HepG2 (cell line): Measurements from ENCODE around the gene NEBL. TPM values are rescaled to one million over a fixed set of nuclear protein-coding genes. Genes with fewer than 3 reads are reported as not detected.

Experiments used
- ATAC-seq: fragments of 200-7000 bp; cut with Tn5 transposase; 3 replicates; pipeline ENCODE4 v1.9.1; 2020; ENCODE audit warnings: mild to moderate bottlenecking, moderate library complexity
- BruUV-seq: library from RNA; stranded (reverse); fragments of 400-500 nt; replicated peaks from 2 replicates; lab custom pipeline; 2021; lab: Mats Ljungman, UMichigan
- CTCF ChIA-PET: fragments of 300-600 bp; formaldehyde crosslinking; extraction: SDS; loops from one replicate; lab custom pipeline; 2021; ENCODE audit warnings: low total read pairs, inconsistent platforms, low intra/inter-chr PET ratio; lab: Yijun Ruan, JAX
- POLR2A ChIA-PET: fragments of 350-600 bp; sonication (Branson Sonifier 250); formaldehyde crosslinking; loops from one replicate; lab custom pipeline; 2020; ENCODE audit warnings: antibody characterized with exemption, inconsistent platforms; lab: Yijun Ruan, JAX
- DNase-seq: peaks from one replicate; pipeline ENCODE4 v3.0.0-alpha.2; 2015; ENCODE audit warnings: low spot score
- FAIRE-seq: peaks from 3 replicates; lab custom pipeline; 2011; peaks lifted over from hg19 to GRCh38; lab: Jason Lieb, UNC
- H2AFZ ChIP-seq: one replicate; pipeline ENCODE4 v1.6.1; 2011; ENCODE audit warnings: low read length, inconsistent platforms
- H3K27ac ChIP-seq: fragments of 300-600 bp; 3 replicates; pipeline ENCODE4 v1.8.0; 2011; ENCODE audit warnings: mixed run types, mild to moderate bottlenecking, mixed read lengths, low read length, inconsistent platforms; ENCODE audit not compliant: insufficient read depth; ENCODE audit errors: extremely low read length
- H3K27me3 ChIP-seq, 2 experiments: fragments of 200-600 bp in 1 of 2; 2 replicates in 1 of 2; 3 replicates in 1 of 2; pipeline versions ENCODE4 v1.6.0 to v1.8.0; 2011; ENCODE audit warnings: low read length in 2 of 2, mild to moderate bottlenecking in 2 of 2, moderate library complexity in 2 of 2, inconsistent platforms in 1 of 2; ENCODE audit not compliant: insufficient read depth in 2 of 2, control insufficient read depth in 1 of 2
- H3K36me3 ChIP-seq, 2 experiments: fragments of 200-600 bp in 1 of 2; replicated peaks in 1 of 2; 2 replicates in 1 of 2; 3 replicates in 1 of 2; pipeline versions ENCODE4 v1.5.1 to v1.8.0; 2011; ENCODE audit warnings: low read length in 2 of 2, inconsistent platforms in 1 of 2; ENCODE audit not compliant: insufficient read depth in 2 of 2, control insufficient read depth in 1 of 2
- H3K4me1 ChIP-seq: 2 replicates; pipeline ENCODE4 v1.5.1; 2012; ENCODE audit warnings: low read length, inconsistent platforms; ENCODE audit not compliant: insufficient read depth
- H3K4me2 ChIP-seq: 2 replicates; pipeline ENCODE4 v1.6.0; 2011; ENCODE audit warnings: low read depth, low read length, inconsistent platforms
- H3K4me3 ChIP-seq, 3 experiments: fragments of 200-600 bp in 1 of 3; sonication (generic), shearing (Covaris generic) in 1 of 3; replicated peaks in 1 of 3; 2 replicates each; pipeline ENCODE4 v1.5.1; 2011 to 2016; ENCODE audit warnings: low read length in 3 of 3, inconsistent platforms in 2 of 3, low read depth in 2 of 3, mild to moderate bottlenecking in 2 of 3, control low read depth in 1 of 3, mixed read lengths in 1 of 3; ENCODE audit not compliant: insufficient read depth in 1 of 3
- H3K79me2 ChIP-seq: one replicate; pipeline ENCODE4 v1.6.1; 2011; ENCODE audit warnings: low read length, inconsistent platforms; ENCODE audit not compliant: insufficient read depth
- H3K9ac ChIP-seq: 2 replicates; pipeline ENCODE4 v1.6.0; 2011; ENCODE audit warnings: mild to moderate bottlenecking, low read depth, low read length, inconsistent platforms; ENCODE audit not compliant: insufficient read depth
- H3K9me3 ChIP-seq: 2 replicates; pipeline ENCODE4 v1.5.1; 2012; ENCODE audit warnings: mild to moderate bottlenecking, low read length
- H4K20me1 ChIP-seq: 2 replicates; pipeline ENCODE4 v1.6.0; 2011; ENCODE audit warnings: inconsistent platforms, mild to moderate bottlenecking, low read length, moderate library complexity; ENCODE audit not compliant: insufficient read depth
- ARID2 ChIP-seq: sonication (generic); formaldehyde crosslinking; IDR thresholded peaks from 2 replicates; pipeline ENCODE4 v1.8.1; 2022; ENCODE audit warnings: mild to moderate bottlenecking, missing genetic modification reagents, borderline replicate concordance
- DMTF1 ChIP-seq: sonication (generic); formaldehyde crosslinking; IDR thresholded peaks from 2 replicates; pipeline ENCODE4 v1.4.0; 2020; ENCODE audit warnings: mild to moderate bottlenecking, missing genetic modification reagents
- KLF15 ChIP-seq: sonication (generic); formaldehyde crosslinking; IDR thresholded peaks from 2 replicates; pipeline ENCODE4 v1.8.1; 2023; ENCODE audit warnings: borderline replicate concordance, mild to moderate bottlenecking, inconsistent platforms, missing genetic modification reagents, mixed read lengths
- LBX2 ChIP-seq: sonication (generic); formaldehyde crosslinking; IDR thresholded peaks from 2 replicates; pipeline ENCODE4 v1.5.0; 2020; ENCODE audit warnings: missing genetic modification reagents, mild to moderate bottlenecking, borderline replicate concordance
- MAZ ChIP-seq, 2 experiments: sonication (generic) in 1 of 2; formaldehyde crosslinking in 1 of 2; IDR thresholded peaks; 2 replicates each; pipeline versions ENCODE4 v1.5.0 to v1.6.1; 2012 to 2020; ENCODE audit warnings: low read depth in 2 of 2, mild to moderate bottlenecking in 2 of 2, borderline replicate concordance in 1 of 2, improper control_type of control experiment in 1 of 2, low read length in 1 of 2, missing genetic modification reagents in 1 of 2, moderate library complexity in 1 of 2
- PAWR ChIP-seq: sonication (generic); formaldehyde crosslinking; IDR thresholded peaks from 2 replicates; pipeline ENCODE4 v1.4.0; 2020; ENCODE audit warnings: missing genetic modification reagents, mild to moderate bottlenecking, borderline replicate concordance
- SNAPC2 ChIP-seq: sonication (generic); formaldehyde crosslinking; IDR thresholded peaks from 2 replicates; pipeline ENCODE4 v1.8.1; 2022; ENCODE audit warnings: mild to moderate bottlenecking, missing genetic modification reagents
- THAP11 ChIP-seq: IDR thresholded peaks from 2 replicates; pipeline ENCODE4 v1.6.1; 2016; ENCODE audit warnings: missing biosample characterization, missing genetic modification reagents
- UBTF ChIP-seq: sonication (generic); formaldehyde crosslinking; IDR thresholded peaks from 2 replicates; pipeline ENCODE4 v1.4.0; 2020; ENCODE audit warnings: mild to moderate bottlenecking, missing genetic modification reagents
- ZFX ChIP-seq: sonication (generic); formaldehyde crosslinking; IDR thresholded peaks from 2 replicates; pipeline ENCODE4 v1.4.0; 2020; ENCODE audit warnings: mild to moderate bottlenecking, low read depth, missing genetic modification reagents, moderate library complexity
- ZNF296 ChIP-seq: sonication (generic); formaldehyde crosslinking; conservative IDR thresholded peaks from 2 replicates; pipeline ENCODE4 v1.5.0; 2020; ENCODE audit warnings: mild to moderate bottlenecking, missing genetic modification reagents
- ZNF800 ChIP-seq: sonication (generic); formaldehyde crosslinking; IDR thresholded peaks from 2 replicates; pipeline ENCODE4 v1.4.0; 2020; ENCODE audit warnings: missing genetic modification reagents
- WGBS: methylation state at CpG from one replicate; pipeline ENCODE4 v1.1.6; 2017; ENCODE audit warnings: low lambda C conversion rate; 5-methylcytosine and 5-hydroxymethylcytosine counted together
- in situ Hi-C: cut with HindIII; loops from 2 replicates; pipeline ENCODE4 v1.10.0; 2017; ENCODE audit warnings: low pct_unique_long_range_greater_than_20kb; ENCODE audit not compliant: extremely low pct_ligation_motif_present
- intact Hi-C: fragments of 100-400 bp; cut with micrococcal nuclease; formaldehyde crosslinking; loops from one replicate; pipeline ENCODE4 v1.10.0; 2022; ENCODE audit not compliant: unreplicated experiment
- polyA plus RNA-seq, 8 experiments: library from polyadenylated mRNA; depleted of rRNA in 3 of 8; stranded (reverse) in 7 of 8; unstranded in 1 of 8; fragments of >200 nt; fragmentation: Illumina TruSeq in 4 of 8; extraction: Trizol in 4 of 8; gene quantifications; 2 replicates each; pipeline versions ENCODE4 v1.2.1 to v1.2.3, GENCODE V29; 2011 to 2016; ENCODE audit warnings: low read depth in 4 of 8, missing spikeins in 1 of 8, mixed read lengths in 1 of 8; ENCODE audit not compliant: insufficient read depth in 1 of 8
- total RNA-seq, 5 experiments: library from RNA; depleted of rRNA; stranded (reverse); fragments of >200 nt; fragmentation: Illumina TruSeq; extraction: Trizol; gene quantifications; 2 replicates each; pipeline ENCODE4 v1.2.3, GENCODE V29; 2016; ENCODE audit warnings: low read depth in 1 of 5

Gene NEBL
- total and polyA plus RNA-seq, 2 of the 13 experiments (the other 11 are each of a cell fraction or from before 2014, with no cell fraction given) = not detected

- in situ Hi-C loops = no loop called here
- no peak for ATAC-seq
- Histone ChIP-seq H3K79me2 (no peaks in the 10 kb centered on the region), H3K27ac (no peak overlapping the region), H3K4me3 (no peak overlapping the region), H4K20me1 (no peaks in the 10 kb centered on the region), H3K9ac (no peak overlapping the region), H3K36me3 (no peaks in the 10 kb centered on the region), H3K4me2 (no peak overlapping the region), H2AFZ (no peak overlapping the region), H3K4me1 (no peaks in the 10 kb centered on the region), H3K27me3 (no peaks in the 10 kb centered on the region; a peak in 1 of 5 replicates), H3K9me3 (no peaks in the 10 kb centered on the region)
- under 1% methylated on average over 2 of the region's 2 CpGs for WGBS
- DNase-seq = no peak
- ChIA-PET CTCF (no interaction called here), POLR2A (no interaction called here)
- intact Hi-C loops = no loop called here
- no peak for FAIRE-seq
- BruUV-seq = no TSS peak
- TF ChIP-seq KLF15 (CRISPR knock-in tag) (no peak), UBTF (CRISPR knock-in tag) (no peak), SNAPC2 (CRISPR knock-in tag) (no peak), LBX2 (no peak), MAZ (IDR thresholded peaks at IDR 0.05; ENCODE audit: borderline replicate concordance, low read depth, low read length) (no peak), MAZ (CRISPR knock-in tag; IDR thresholded peaks at IDR 0.05; ENCODE audit: low read depth) (no peak), DMTF1 (no peak), ARID2 (CRISPR knock-in tag) (no peak), ZNF296 (no peak), PAWR (no peak), ZFX (no peak), ZNF800 (CRISPR knock-in tag) (no peak), THAP11 (no peak)
Measured at GRCh38 chr10:20935931-20936330, 38.8 kb upstream of the NEBL start.
